Dedifferentiated amniotic fluid mesenchymal stem cell (primary cell): ENCODE data around the gene APOL4.
"Not testable (repeated sequence)": the region's sequence is repeated elsewhere in the genome, so short reads cannot be mapped to it uniquely, and the experiment has no call there.

Source experiments
- DNase-seq: peaks from one replicate; pipeline ENCODE4 v3.0.0-alpha.2; 2016; ENCODE audit errors: extremely low spot score

The APOL4 gene

DNA sequence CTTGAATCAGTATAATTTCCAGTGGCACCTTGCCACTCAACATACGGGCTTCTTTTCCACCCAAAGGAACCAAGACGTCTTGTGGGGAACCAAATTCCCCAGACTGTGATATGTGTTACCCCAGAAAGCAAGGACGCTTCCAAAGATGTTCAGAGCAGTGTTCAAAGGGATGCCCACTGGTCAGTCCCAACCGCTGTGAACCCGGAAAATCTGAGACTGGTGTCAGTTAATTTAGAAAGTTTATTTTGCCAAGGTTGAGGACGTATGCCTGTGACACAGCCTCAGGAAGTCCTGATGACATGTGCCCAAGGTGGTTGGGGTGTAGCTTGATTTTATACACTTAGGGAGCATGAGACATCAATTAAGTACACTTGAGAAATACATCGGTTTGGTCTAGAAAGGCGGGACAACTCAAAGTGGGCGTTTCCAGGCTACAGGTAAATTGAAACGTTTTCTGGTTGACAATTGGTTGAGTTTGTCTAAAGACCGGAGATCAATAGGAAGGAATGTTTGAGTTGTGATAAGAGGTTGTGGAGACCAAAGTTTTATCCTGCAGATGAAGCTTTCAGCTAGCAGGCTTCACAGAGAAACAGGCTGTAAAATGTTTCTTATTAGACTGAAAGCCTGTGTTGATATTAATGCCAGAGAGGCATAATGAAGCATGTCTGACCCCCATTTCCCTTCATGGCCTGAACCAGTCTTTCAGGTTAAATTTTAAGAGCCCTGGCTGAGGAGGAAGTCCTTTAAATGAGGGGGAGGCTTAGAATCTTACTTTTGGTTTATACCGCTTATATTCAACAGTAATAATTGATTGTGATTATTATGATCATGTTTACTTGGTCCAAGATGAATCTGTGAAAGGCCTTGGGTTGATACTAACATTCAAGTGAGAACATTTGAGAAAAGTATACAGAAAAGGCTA, 47.8 kb downstream of the APOL4 start:
- DNase-seq = no peak

DNA sequence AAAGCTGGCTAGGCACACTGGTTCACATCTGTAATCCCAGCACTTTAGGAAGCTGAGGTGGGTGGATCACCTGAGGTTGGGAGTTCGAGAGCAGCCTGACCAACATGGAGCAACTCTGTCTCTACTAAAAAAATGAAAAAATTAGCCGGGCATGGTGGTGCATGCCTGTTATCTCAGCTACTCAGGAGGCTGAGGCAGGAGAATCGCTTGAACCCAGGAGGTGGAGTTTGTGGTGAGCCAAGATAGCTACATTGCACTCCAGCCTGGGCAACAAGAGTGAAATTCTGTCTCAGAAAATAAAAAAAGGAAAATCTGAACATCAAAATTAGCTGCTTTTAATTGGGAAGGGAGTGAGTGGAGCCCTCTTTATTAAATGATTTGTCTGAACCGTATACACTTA, 48.8 kb downstream of the APOL4 start:
- not testable (repeated sequence) for DNase-seq

DNA sequence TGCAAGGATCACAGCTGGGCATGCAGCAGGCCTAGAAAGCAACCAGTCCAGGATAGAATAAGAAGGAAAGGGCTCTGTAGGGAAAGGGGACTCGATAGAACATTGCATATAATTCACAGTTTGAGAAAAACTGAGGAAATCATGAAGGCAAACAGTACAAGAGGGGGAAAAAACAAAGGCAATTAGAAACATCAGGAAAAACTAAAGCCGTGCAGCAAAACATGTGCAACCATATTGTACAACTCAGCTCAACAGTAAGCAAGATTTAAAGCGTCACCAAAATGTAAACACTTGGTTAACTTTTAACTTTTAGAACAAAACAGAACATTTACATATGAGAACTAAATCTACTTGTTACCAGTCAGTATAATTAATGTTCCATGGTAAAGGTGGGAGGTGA, 49.5 kb downstream of the APOL4 start:
- DNase-seq = no peak

DNA sequence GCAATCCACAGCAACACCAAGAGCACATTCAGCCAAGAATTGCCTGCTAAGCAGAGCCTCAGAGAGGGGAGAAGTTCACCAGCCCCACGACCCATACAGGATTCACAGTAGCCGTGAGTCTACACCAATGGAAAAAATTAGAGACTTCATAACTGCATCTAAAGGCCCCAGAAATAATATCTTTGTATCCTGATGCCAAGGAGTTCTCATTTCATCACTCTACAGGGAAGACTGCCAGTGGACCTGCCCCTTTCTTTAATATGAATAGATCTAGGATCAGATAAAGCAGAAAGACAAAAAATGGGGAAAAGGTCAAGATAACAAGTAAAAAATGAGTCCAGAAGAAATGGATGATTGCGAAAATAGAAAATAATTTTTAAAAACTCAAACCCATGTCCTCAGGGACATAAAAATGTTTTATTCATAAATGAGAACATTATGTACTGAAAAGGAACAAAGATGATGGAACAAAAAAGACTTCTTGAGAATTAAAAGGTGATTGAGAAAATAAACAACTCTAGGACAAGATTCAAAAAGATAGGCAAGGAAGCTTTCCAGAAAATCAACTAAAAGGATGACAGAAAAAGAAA, 50.5 kb downstream of the APOL4 start:
- peak; percentile 17 for DNase-seq

DNA sequence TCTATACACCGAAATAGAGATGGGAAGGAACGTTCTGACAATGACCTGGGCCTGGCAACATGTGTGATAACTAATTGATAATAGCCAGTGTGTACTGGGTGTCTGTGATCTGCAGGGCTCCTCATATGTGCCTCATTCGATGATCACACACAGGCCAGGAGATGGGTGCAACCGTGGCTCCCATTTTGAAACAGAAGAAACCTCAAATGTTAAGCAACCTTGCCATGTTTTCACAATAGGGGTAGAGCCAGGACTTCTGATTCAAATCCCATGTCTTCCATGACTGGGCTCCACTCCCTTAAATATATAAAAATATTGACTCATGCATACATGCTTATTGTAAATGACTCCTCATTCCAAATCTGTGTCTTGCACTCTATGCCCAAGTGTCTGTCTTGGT, 52.2 kb downstream of the APOL4 start:
- DNase-seq = no peak

DNA sequence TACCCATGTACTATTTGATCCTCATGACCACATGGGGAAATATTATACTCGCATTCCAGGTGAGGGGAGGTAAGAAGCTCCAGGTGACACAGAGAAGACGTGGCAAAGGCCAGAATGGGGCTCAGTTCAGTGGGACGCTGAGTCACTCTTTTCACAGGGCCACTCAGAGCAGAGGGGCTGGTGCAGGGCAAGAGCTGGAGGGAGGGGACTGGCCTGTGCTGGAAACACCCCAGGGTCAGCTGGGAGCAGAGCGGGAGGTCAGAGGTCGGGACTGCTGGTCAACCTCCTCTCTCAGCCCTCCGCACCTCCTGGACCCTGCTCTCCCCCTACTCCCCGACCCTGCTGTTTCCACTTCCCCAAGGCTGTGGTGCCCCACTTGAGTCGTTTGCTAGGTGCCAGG, 53.2 kb downstream of the APOL4 start:
- DNase-seq = no peak

DNA sequence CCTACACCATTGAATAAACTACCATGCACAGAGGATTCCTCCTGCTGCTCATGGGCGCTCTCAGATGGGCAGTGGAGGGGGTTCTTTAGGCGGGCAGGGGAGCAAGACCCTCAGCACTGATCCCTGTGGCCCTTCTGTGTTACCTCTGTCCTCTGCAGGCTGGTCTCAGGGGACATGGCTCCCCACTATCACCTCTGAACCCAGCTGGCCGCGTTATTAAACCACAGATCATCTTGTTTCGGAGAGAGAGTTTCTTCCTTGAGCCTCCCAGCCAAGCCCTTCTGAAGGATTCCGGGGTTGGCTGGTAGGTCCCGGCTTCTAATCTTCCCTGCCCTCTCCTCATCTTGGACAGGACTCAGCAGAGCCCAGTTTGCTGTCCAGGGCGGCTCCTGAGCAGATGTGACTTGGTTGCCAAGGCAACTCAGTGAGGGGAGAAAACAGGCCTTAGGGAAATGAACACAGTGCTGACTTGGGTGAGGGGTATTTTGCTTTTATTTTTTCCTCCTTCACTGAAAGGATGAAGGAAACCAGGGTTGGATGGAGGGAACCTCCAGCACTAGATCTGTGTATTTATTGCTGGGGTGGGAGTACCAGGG, 54.3 kb downstream of the APOL4 start:
- no peak for DNase-seq

DNA sequence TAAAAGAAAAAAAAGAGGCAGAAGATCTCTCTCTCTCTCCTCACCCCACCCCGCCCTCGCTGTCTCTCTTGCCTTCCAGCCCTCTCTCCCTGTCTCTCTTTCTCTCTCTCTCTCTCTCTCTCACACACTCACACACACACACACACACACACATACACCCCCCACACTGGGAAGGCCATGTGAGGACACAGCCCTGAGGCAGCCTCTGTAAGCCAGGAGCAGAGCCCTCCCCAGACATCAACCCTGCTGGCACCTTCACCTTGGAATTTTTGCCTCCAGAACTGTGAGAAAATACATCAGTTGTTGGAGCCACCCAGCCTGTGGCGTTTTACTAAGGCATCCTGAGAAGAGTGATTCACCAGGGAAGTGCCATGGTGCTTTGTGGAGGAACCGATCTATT, 55.7 kb downstream of the APOL4 start:
- DNase-seq = no peak

DNA sequence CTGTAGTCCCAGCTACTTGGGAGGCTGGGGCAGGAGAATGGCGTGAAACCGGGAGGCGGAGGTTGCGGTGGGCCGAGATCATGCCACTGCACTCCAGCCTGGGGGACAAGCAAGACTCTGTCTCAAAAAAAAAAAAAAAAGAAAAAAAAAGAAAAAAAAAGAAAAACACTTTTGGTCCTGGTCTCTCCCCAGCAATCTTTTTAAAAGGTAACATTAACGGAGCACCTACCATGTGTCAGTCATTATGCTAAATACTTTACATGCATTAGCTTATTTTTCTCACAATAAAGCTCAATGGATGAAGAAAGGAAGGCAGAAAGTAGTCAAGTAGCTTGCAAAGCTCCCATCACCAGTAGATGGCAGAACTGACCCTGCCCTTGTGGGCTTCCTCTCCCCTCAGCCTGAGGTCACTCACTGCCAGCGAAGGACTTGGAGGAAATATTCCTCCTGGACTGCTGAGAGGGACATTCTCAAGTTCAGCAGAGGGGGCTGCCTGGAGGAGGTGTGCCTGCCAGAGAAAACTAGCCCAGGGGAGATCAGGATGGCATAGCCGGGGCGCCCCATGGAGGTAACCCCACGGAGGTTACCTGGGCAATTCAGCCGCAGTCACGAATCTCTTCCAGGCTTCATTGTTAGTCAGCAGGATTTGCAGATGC, 56.6 kb downstream of the APOL4 start:
- peak; percentile 75 for DNase-seq

DNA sequence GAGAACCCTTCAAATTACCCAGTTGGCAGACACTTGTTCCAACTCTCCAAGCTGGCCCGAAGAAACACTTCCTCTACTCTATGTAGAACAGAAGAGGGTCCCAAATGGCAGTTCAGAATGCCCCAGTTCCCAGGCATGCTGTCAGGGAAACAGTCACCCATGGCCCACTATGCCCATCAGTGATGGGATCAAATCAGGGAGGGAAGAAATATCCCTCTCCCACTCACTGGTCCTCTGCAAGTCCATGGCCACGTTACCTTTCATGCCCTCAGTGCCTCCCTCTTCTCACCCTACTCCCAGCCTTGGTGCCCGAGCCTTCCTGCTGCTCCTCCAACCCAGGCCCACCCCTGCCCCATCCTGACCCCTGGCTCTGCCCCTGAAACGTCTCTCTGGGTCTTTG, 57.7 kb downstream of the APOL4 start:
- DNase-seq = no peak

DNA sequence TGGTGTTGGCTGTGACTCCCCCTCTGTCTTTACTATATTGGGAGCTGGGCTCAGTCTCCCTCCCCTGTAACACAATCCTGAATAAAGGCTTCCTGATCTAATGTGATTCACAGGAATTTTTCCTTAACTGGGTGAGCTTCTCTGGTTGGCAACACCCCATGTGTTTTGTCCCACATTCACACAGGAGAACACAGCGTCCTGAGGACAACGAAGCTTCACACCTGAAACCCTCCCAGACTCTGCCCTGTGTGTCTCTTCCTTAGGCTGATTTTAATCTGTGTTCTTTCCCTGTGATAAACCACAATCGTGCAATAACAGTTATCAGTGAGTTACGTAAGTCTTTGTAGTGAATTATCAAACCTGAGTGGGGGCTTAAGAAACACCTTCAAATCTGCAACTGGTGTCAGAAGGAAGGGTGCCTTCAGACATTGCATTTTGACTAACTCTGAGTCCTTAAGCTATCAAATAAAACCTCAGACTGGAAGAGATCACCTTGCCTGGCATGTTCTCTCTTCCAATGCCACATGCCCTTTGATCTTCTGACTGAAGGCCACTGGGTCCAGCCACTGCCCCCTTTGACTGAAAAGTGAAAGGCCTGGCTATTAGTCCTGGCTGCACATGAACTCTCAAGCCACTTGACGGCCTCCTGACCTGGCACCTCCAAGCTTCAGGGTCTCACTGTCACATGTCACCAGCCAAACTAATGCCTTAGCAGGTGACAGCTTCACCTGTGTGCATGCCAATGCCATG, 58.4 kb downstream of the APOL4 start:
- DNase-seq = no peak

DNA sequence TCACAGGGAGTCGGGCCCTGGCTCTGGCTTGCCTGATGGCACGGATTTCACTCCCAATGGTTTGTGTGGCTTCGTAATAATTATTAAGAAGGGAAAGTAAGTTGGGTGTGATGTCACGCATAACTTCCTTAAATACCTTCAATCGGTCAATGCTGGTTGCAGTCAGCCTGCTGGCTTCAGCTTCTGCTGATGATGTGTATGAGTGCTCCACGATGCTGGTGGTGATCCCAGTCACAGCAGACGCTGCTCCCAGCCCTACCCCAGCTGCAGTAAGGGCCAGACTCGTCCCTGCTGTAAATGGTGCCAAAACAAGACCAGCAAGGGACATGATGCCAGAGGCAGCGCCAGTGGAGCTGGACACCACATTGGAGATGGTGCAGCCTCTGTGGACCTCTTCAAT, 60.1 kb downstream of the APOL4 start:
- no peak for DNase-seq
